Measurements from ENCODE around the gene DDX19B.

- no peak for TF ChIP-seq CTCF (IDR thresholded peaks at IDR 0.05)
- no peak for TF ChIP-seq EP300 (IDR thresholded peaks at IDR 0.05)
- no peak for TF ChIP-seq POLR2A (IDR thresholded peaks at IDR 0.05)
These were observed 46.9 kb downstream of the DDX19B start for GRCh38 chr16:70345840-70346239.

All from ovary (tissue), 3 donors.